ENCODE measurements around the gene JAKMIP1.

GRCh38 chr4:6065934-6066590, 134.3 kb downstream of the JAKMIP1 start:
- TF ChIP-seq CTCF (IDR thresholded peaks at IDR 0.05; ENCODE audit: low read length) (no peak), EZH2 (optimal IDR thresholded peaks at IDR 0.05; ENCODE audit: low read depth, low read length) (no peak)

Data from MM.1S (cell line).